ENCODE results near the gene REEP2.

The REEP2 gene

DNA sequence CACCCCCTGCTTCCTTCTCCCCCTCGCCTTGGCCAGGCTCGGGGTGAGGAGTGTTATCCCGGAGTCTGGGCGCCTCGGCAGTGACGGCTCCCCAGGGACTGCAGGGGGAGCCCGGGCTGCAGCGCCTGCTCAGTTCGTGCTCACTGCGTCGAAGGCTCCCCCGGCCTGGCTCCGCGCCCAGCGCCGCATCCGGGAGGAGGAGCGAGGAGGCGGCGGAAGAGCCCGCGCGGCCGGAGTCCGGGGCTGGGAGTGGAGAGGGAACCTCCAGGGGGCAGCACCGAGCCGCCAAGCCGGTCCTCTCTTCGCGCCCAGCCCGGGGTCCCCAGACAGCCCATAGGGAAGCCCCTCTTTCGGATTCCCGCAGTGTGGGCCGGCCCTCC, 25.1 kb downstream of the REEP2 start:
- H2AFZ ChIP-seq (ENCODE audit: low read depth) = peak overlapping the region; percentile 98
- H3K9ac ChIP-seq = peak overlapping the region; percentile 81
- H3K27me3 ChIP-seq (ENCODE audit: insufficient read depth, low read depth) = 0 out of 2 replicates have a peak, but pooled peaks cover 3% of the 10 kb centered on the region
- no peaks in the 10 kb centered on the region for H3K79me2 ChIP-seq (ENCODE audit: insufficient read depth, low read depth)
- TF ChIP-seq, protein P1, sequence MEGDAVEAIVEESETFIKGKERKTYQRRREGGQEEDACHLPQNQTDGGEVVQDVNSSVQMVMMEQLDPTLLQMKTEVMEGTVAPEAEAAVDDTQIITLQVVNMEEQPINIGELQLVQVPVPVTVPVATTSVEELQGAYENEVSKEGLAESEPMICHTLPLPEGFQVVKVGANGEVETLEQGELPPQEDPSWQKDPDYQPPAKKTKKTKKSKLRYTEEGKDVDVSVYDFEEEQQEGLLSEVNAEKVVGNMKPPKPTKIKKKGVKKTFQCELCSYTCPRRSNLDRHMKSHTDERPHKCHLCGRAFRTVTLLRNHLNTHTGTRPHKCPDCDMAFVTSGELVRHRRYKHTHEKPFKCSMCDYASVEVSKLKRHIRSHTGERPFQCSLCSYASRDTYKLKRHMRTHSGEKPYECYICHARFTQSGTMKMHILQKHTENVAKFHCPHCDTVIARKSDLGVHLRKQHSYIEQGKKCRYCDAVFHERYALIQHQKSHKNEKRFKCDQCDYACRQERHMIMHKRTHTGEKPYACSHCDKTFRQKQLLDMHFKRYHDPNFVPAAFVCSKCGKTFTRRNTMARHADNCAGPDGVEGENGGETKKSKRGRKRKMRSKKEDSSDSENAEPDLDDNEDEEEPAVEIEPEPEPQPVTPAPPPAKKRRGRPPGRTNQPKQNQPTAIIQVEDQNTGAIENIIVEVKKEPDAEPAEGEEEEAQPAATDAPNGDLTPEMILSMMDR (conservative IDR thresholded peaks at IDR 0.05; ENCODE audit: low read depth, low read length) = peak; percentile 84
- peak overlapping the region; percentile 78 for H3K27ac ChIP-seq
- H3K4me1 ChIP-seq (ENCODE audit: low read depth, poor library complexity, severe bottlenecking) = peaks cover 6% of the 10 kb centered on the region
- H3K4me2 ChIP-seq = peak overlapping the region; percentile 97
- H4K20me1 ChIP-seq (ENCODE audit: insufficient read depth) = no peaks in the 10 kb centered on the region
- H3K36me3 ChIP-seq (ENCODE audit: insufficient read depth) = no peaks in the 10 kb centered on the region
- H3K4me3 ChIP-seq (IDR thresholded peaks at IDR 0.05; ENCODE audit: insufficient read depth, low read depth, low read length) = no peak overlapping the region

DNA sequence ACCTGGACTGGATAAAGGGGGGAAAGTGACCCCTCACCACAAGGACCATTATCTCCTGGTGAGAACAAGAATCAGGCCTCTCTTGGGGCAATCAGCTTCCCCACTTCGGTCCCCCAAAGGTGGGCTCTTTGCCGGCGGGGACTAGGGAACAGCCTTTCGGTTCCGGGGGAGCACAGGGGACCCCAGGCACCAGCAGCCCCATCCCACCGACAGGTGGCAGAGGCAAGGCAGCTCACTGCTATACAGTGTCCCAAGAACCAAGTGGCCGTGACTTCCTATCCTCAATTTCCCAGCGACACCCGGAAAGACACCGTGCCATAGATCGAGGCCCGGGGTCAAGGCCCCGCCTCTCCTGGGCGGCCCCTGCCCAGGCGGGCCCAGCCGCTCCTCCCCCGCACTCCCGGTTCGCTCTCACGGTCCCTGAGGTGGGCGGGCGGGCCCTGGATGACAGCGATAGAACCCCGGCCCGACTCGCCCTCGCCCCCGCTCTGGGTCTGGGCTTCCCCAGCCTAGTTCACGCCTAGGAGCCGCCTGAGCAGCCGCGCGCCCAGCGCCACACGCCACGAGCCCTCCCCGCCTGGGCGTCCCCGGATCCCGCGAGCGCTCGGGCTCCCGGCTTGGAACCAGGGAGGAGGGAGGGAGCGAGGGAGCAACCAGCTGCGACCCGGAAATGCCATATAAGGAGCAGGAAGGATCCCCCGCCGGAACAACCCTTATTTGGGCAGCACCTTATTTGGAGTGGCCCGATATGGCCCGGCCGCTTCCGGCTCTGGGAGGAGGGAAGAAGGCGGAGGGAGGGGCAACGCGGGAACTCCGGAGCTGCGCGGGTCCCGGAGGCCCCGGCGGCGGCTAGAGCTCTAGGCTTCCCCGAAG, 25.8 kb downstream of the REEP2 start:
- Histone ChIP-seq H3K79me2 (ENCODE audit: insufficient read depth, low read depth) (no peaks in the 10 kb centered on the region), H2AFZ (ENCODE audit: low read depth) (peak overlapping the region; percentile 98), H3K36me3 (ENCODE audit: insufficient read depth) (no peaks in the 10 kb centered on the region), H3K4me2 (peak overlapping the region; percentile 80), H4K20me1 (ENCODE audit: insufficient read depth) (no peaks in the 10 kb centered on the region), H3K27ac (peak overlapping the region; percentile 78), H3K4me3 (IDR thresholded peaks at IDR 0.05; ENCODE audit: insufficient read depth, low read depth, low read length) (no peak overlapping the region), H3K27me3 (ENCODE audit: insufficient read depth, low read depth) (0 out of 2 replicates have a peak, but pooled peaks cover 3% of the 10 kb centered on the region), H3K4me1 (ENCODE audit: low read depth, poor library complexity, severe bottlenecking) (peaks cover 6% of the 10 kb centered on the region), H3K9ac (peak overlapping the region; percentile 81)
- TF ChIP-seq, protein P1 (conservative IDR thresholded peaks at IDR 0.05; ENCODE audit: low read depth, low read length) = peak; percentile 28; the same call in 1 of the 2 replicates

DNA sequence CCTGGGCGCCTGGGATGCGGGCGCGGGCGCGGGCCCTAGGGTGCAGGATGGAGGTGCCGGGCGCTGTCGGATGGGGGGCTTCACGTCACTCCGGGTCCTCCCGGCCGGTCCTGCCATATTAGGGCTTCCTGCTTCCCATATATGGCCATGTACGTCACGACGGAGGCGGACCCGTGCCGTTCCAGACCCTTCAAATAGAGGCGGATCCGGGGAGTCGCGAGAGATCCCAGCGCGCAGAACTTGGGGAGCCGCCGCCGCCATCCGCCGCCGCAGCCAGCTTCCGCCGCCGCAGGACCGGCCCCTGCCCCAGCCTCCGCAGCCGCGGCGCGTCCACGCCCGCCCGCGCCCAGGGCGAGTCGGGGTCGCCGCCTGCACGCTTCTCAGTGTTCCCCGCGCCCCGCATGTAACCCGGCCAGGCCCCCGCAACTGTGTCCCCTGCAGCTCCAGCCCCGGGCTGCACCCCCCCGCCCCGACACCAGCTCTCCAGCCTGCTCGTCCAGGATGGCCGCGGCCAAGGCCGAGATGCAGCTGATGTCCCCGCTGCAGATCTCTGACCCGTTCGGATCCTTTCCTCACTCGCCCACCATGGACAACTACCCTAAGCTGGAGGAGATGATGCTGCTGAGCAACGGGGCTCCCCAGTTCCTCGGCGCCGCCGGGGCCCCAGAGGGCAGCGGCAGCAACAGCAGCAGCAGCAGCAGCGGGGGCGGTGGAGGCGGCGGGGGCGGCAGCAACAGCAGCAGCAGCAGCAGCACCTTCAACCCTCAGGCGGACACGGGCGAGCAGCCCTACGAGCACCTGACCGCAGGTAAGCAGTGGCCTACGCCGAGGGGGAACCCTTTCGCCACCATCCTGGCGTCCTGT, 26.6 kb downstream of the REEP2 start, which contains the start of gene EGR1:
EGR1 (plus strand) TSS at position 219 of the 864 bp plus-strand sequence; CDS start at position 502, 283 bp downstream.
- Histone ChIP-seq H4K20me1 (ENCODE audit: insufficient read depth) (no peaks in the 10 kb centered on the region), H3K9ac (peak within 1 kb of the TSS; percentile 81), H3K4me1 (ENCODE audit: low read depth, poor library complexity, severe bottlenecking) (peaks cover 6% of the 10 kb centered on the region), H3K4me2 (peak within 1 kb of the TSS; percentile 80), H2AFZ (ENCODE audit: low read depth) (peak within 1 kb of the TSS; percentile 98), H3K4me3 (IDR thresholded peaks at IDR 0.05; ENCODE audit: insufficient read depth, low read depth, low read length) (no peak within 1 kb of the TSS), H3K79me2 (ENCODE audit: insufficient read depth, low read depth) (no peaks in the 10 kb centered on the region), H3K27ac (peak within 1 kb of the TSS; percentile 78), H3K27me3 (ENCODE audit: insufficient read depth, low read depth) (0 out of 2 replicates have a peak, but pooled peaks cover 3% of the 10 kb centered on the region), H3K36me3 (ENCODE audit: insufficient read depth) (no peaks in the 10 kb centered on the region)
- TF ChIP-seq, protein P1 (conservative IDR thresholded peaks at IDR 0.05; ENCODE audit: low read depth, low read length) = no peak

DNA sequence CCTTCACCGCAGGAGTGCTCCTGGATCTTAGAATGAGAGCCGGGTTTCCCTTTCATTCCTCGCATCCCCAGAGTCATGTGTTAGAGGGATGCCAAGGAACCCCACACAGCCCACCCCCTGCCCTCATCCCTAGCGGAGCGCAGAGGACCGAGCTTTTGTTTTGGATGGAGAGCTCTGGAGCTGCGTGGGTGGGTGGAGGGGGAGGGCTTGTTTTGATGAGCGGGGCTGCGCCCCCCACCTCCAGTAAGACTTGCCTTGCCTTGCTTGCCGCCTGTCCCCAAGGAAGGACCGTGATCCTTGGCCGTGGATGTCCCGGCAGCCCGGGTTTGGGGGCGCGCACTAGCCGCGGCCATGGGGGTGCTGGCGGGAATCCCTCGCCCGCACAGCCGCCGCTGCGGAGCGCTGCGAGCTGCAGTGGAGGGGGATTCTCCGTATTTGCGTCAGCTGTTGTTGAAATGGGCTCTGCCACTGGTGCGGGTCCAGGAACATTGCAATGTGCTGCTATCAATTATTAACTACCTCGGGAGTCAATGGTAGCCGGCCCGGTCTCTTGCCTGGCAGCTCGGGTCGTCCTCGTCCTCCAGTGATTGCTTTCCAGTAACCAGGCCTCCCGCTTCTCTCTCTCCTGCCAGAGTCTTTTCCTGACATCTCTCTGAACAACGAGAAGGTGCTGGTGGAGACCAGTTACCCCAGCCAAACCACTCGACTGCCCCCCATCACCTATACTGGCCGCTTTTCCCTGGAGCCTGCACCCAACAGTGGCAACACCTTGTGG, 27.5 kb downstream of the REEP2 start:
- H3K4me1 ChIP-seq (ENCODE audit: low read depth, poor library complexity, severe bottlenecking) = peaks cover 6% of the 10 kb centered on the region
- no peaks in the 10 kb centered on the region for H4K20me1 ChIP-seq (ENCODE audit: insufficient read depth)
- peak overlapping the region; percentile 98; the same call in 1 of the 2 replicates for H2AFZ ChIP-seq (ENCODE audit: low read depth)
- H3K9ac ChIP-seq = no peak overlapping the region
- TF ChIP-seq, protein P1 (conservative IDR thresholded peaks at IDR 0.05; ENCODE audit: low read depth, low read length) = no peak
- H3K79me2 ChIP-seq (ENCODE audit: insufficient read depth, low read depth) = no peaks in the 10 kb centered on the region
- H3K27me3 ChIP-seq (ENCODE audit: insufficient read depth, low read depth) = 0 out of 2 replicates have a peak, but pooled peaks cover 3% of the 10 kb centered on the region
- no peaks in the 10 kb centered on the region for H3K36me3 ChIP-seq (ENCODE audit: insufficient read depth)
- peak overlapping the region; percentile 80; the same call in 1 of the 2 replicates for H3K4me2 ChIP-seq
- H3K27ac ChIP-seq = no peak overlapping the region
- no peak overlapping the region for H3K4me3 ChIP-seq (IDR thresholded peaks at IDR 0.05; ENCODE audit: insufficient read depth, low read depth, low read length)
